ENCODE results near the gene CALR3. TPM values are rescaled to one million over a fixed set of nuclear protein-coding genes. Genes with fewer than 3 reads are reported as not detected.

CALR3 gene
- total and polyA plus RNA-seq, 10 of the 15 experiments (the other 5 are each of a cell fraction or from before 2014, with no cell fraction given): 0.05 to 0.45 (median 0.12) TPM; not detected in 2

GRCh38 chr19:16446108-16446723 lies 49.8 kb downstream of the CALR3 start (continued):
- TF ChIP-seq POU2F2 (IDR thresholded peaks at IDR 0.05; ENCODE audit: borderline replicate concordance, low read depth, low read length) (0 out of 3 replicates have a peak, but pooled peaks have one; percentile 17), MTA2 (IDR thresholded peaks at IDR 0.05; ENCODE audit: low read depth) (no peak), TAF1 (IDR thresholded peaks at IDR 0.05; ENCODE audit: borderline replicate concordance, low read depth, low read length) (peak; percentile 75; the same call in 1 of the 2 replicates), ZNF24 (IDR thresholded peaks at IDR 0.05) (no peak), GATAD2B (conservative IDR thresholded peaks at IDR 0.05; ENCODE audit: low read depth) (no peak), ZBTB11 (CRISPR knock-in tag; IDR thresholded peaks at IDR 0.05) (no peak), NFXL1 (IDR thresholded peaks at IDR 0.05; ENCODE audit: borderline replicate concordance) (no peak), EGR1 (IDR thresholded peaks at IDR 0.05; ENCODE audit: borderline replicate concordance in 1 of 2, low read depth in 2 of 2, low read length in 2 of 2) (no peak)

All from GM12878 (cell line).